Hepatocyte (in vitro differentiated cells): Measurements from ENCODE around the gene FGF1. TPM values are rescaled to one million over a fixed set of nuclear protein-coding genes. Genes with fewer than 3 reads are reported as not detected.
"Not testable (repeated sequence)": the region's sequence is repeated elsewhere in the genome, so short reads cannot be mapped to it uniquely, and the experiment has no call there.

Experiments used
- DNase-seq: peaks from one replicate; pipeline ENCODE4 v3.0.0-alpha.2; 2016; ENCODE audit warnings: low spot score
- H2AFZ ChIP-seq: fragments of 200-600 bp; sonication (generic); 2 replicates; pipeline ENCODE4 v1.6.0; 2016; ENCODE audit warnings: antibody characterized with exemption, mild to moderate bottlenecking
- H3K27ac ChIP-seq: fragments of 200-600 bp; sonication (generic); 2 replicates; pipeline ENCODE4 v1.5.1; 2016; ENCODE audit warnings: mild to moderate bottlenecking
- H3K27me3 ChIP-seq: fragments of 200-600 bp; sonication (generic); 2 replicates; pipeline ENCODE4 v1.6.1; 2016
- H3K36me3 ChIP-seq: fragments of 200-600 bp; sonication (generic); replicated peaks from 2 replicates; pipeline ENCODE4 v1.5.1; 2016; ENCODE audit warnings: low read depth; ENCODE audit not compliant: insufficient read depth
- H3K4me1 ChIP-seq: fragments of 200-600 bp; sonication (generic); 2 replicates; pipeline ENCODE4 v1.5.1; 2016; ENCODE audit warnings: mild to moderate bottlenecking, moderate library complexity; ENCODE audit not compliant: insufficient read depth
- H3K4me2 ChIP-seq: fragments of 200-600 bp; sonication (generic); 2 replicates; pipeline ENCODE4 v1.6.0; 2016
- H3K4me3 ChIP-seq: fragments of 200-600 bp; sonication (generic); 2 replicates; pipeline ENCODE4 v1.5.1; 2016; ENCODE audit warnings: mild to moderate bottlenecking
- H3K79me2 ChIP-seq: fragments of 200-600 bp; sonication (generic); 2 replicates; pipeline ENCODE4 v1.6.0; 2017; ENCODE audit warnings: mild to moderate bottlenecking
- H3K9me2 ChIP-seq: fragments of 200-600 bp; sonication (generic); replicated peaks from 2 replicates; pipeline ENCODE4 v1.6.0; 2017; ENCODE audit warnings: mild to moderate bottlenecking; ENCODE audit not compliant: insufficient read depth
- H3K9me3 ChIP-seq: fragments of 200-600 bp; sonication (generic); 2 replicates; pipeline ENCODE4 v1.5.1; 2016; ENCODE audit warnings: low read depth, mild to moderate bottlenecking
- H4K20me1 ChIP-seq: fragments of 200-600 bp; sonication (generic); 2 replicates; pipeline ENCODE4 v1.6.0; 2016; ENCODE audit warnings: mild to moderate bottlenecking; ENCODE audit not compliant: insufficient read depth, poor library complexity, severe bottlenecking
- CTCF ChIP-seq: fragments of 200-600 bp; sonication (generic); IDR thresholded peaks from 2 replicates; pipeline ENCODE4 v1.5.1; 2016; ENCODE audit warnings: antibody characterized with exemption, mild to moderate bottlenecking; ENCODE audit not compliant: poor library complexity
- EZH2 ChIP-seq: fragments of 200-600 bp; sonication (generic); IDR thresholded peaks from 2 replicates; pipeline ENCODE4 v1.6.1; 2016; ENCODE audit warnings: antibody characterized with exemption, mild to moderate bottlenecking, borderline replicate concordance
- EZH2phosphoT487 ChIP-seq: fragments of 200-600 bp; sonication (generic); IDR thresholded peaks from one replicate; pipeline ENCODE4 v1.6.1; 2018; ENCODE audit warnings: antibody characterized with exemption, mild to moderate bottlenecking, low read depth, moderate library complexity; ENCODE audit not compliant: unreplicated experiment, severe bottlenecking
- WGBS: methylation state at CpG from one replicate; pipeline ENCODE4 v1.1.6; 2016; ENCODE audit warnings: low lambda C conversion rate; ENCODE audit errors: missing lambda C conversion rate; 5-methylcytosine and 5-hydroxymethylcytosine counted together
- polyA plus RNA-seq: library from polyadenylated mRNA; unstranded; fragments of >200 nt; fragmentation: Nextera tagmentation; extraction: Ambion mirVana; gene quantifications from 2 replicates; pipeline ENCODE4 v1.2.1, GENCODE V29; 2016
- total RNA-seq: library from RNA; depleted of rRNA; stranded (reverse); fragments of >200 nt; gene quantifications from 2 replicates; pipeline ENCODE4 v1.2.3, GENCODE V29; 2014

Gene FGF1
- total and polyA plus RNA-seq, 2 experiments from 2014 or later = 0.23 to 0.27 TPM

- Histone ChIP-seq H3K9me2 (no peaks in the 10 kb centered on the region), H2AFZ (no peak overlapping the region), H3K79me2 (no peaks in the 10 kb centered on the region), H3K4me1 (no peaks in the 10 kb centered on the region), H3K36me3 (no peaks in the 10 kb centered on the region), H3K27ac (no peak overlapping the region), H4K20me1 (no peaks in the 10 kb centered on the region), H3K27me3 (no peaks in the 10 kb centered on the region), H3K9me3 (no peaks in the 10 kb centered on the region), H3K4me3 (no peak overlapping the region), H3K4me2 (no peak overlapping the region)
- whole genome bisulfite sequencing = 93% methylated on average over 9 of the region's 10 CpGs
- DNase-seq = no peak
- TF ChIP-seq EZH2phosphoT487 = no peak
- no peak for TF ChIP-seq CTCF
- TF ChIP-seq EZH2 = no peak
These were observed 33.3 kb downstream of the FGF1 start for GRCh38 chr5:142652563-142652962.

- TF ChIP-seq EZH2phosphoT487 (no peak), CTCF (no peak)
- Histone ChIP-seq H3K27ac (no peak overlapping the region), H3K4me3 (no peak overlapping the region), H2AFZ (no peak overlapping the region), H3K79me2 (no peaks in the 10 kb centered on the region), H3K36me3 (no peaks in the 10 kb centered on the region), H3K27me3 (no peaks in the 10 kb centered on the region), H3K9me3 (no peaks in the 10 kb centered on the region), H3K4me1 (no peaks in the 10 kb centered on the region), H3K9me2 (no peaks in the 10 kb centered on the region), H4K20me1 (no peaks in the 10 kb centered on the region), H3K4me2 (no peak overlapping the region)
- WGBS = 81% methylated on average over 8 of the region's 8 CpGs
- no peak for DNase-seq
These were observed 35.0 kb downstream of the FGF1 start for GRCh38 chr5:142650881-142651280.

- TF ChIP-seq CTCF (no peak), EZH2phosphoT487 (no peak), EZH2 (no peak)
These were observed 35.8 kb downstream of the FGF1 start for GRCh38 chr5:142650060-142650459.

GRCh38 chr5:142648108-142648507 lies 37.8 kb downstream of the FGF1 start:
- H3K27me3 ChIP-seq, H3K27ac ChIP-seq, DNase-seq, H3K4me3 ChIP-seq, H3K4me1 ChIP-seq, H3K36me3 ChIP-seq, H3K4me2 ChIP-seq, H4K20me1 ChIP-seq, H3K9me2 ChIP-seq, H3K9me3 ChIP-seq, H2AFZ ChIP-seq, H3K79me2 ChIP-seq: not testable (repeated sequence)
- WGBS = 92% methylated on average over 3 of the region's 3 CpGs

More at GRCh38 chr5:142650060-142650459, 35.8 kb downstream of the FGF1 start:
- Histone ChIP-seq H3K27ac (no peak overlapping the region), H4K20me1 (no peaks in the 10 kb centered on the region), H3K9me3 (no peaks in the 10 kb centered on the region), H3K36me3 (no peaks in the 10 kb centered on the region), H3K27me3 (no peaks in the 10 kb centered on the region), H3K4me3 (no peak overlapping the region), H2AFZ (no peak overlapping the region), H3K79me2 (no peaks in the 10 kb centered on the region), H3K4me1 (no peaks in the 10 kb centered on the region), H3K4me2 (no peak overlapping the region), H3K9me2 (no peaks in the 10 kb centered on the region)
- DNase-seq = no peak
- WGBS = 81% methylated on average over 3 of the region's 3 CpGs
